ENCODE measurements around the gene CLDN3. TPM values are rescaled to one million over a fixed set of nuclear protein-coding genes. Genes with fewer than 3 reads are reported as not detected.

The CLDN3 gene
- total and polyA plus RNA-seq, 2 of the 4 experiments (the other 2 are of a cell fraction), result 0.12 to 0.18 TPM

GRCh38 chr7:73723813-73724212 is 46.3 kb downstream of the CLDN3 start:
- Histone ChIP-seq H2BK5ac (ENCODE audit: low read depth, low read length, poor library complexity, severe bottlenecking) (no peak overlapping the region), H2BK20ac (ENCODE audit: low read depth, low read length) (no peak overlapping the region), H3K18ac (ENCODE audit: low read depth, low read length) (no peak overlapping the region), H4K8ac (ENCODE audit: low read depth in 2 of 2, low read length in 2 of 2) (no peak overlapping the region), H3K56ac (ENCODE audit: extremely low read depth, insufficient read depth, low read length) (no peak overlapping the region), H2BK15ac (ENCODE audit: low read depth, low read length) (no peak overlapping the region), H3K4me1 (ENCODE audit: control insufficient read depth, insufficient read depth, low read length) (no peaks in the 10 kb centered on the region), H3K23ac (ENCODE audit: low read depth, low read length) (no peak overlapping the region), H3K14ac (replicated peaks; ENCODE audit: low read depth, low read length) (no peak overlapping the region), H3K4me2 (ENCODE audit: low read depth, low read length) (no peak overlapping the region), H3K4ac (ENCODE audit: low read depth, low read length) (no peak overlapping the region), H2BK120ac (ENCODE audit: low read depth, low read length) (no peak overlapping the region), H2AK9ac (replicated peaks; ENCODE audit: low read depth, low read length, poor library complexity) (no peak overlapping the region), H2AK5ac (ENCODE audit: low read depth, low read length) (no peak overlapping the region), H3K79me1 (ENCODE audit: low read depth in 1 of 2, low read length in 2 of 2) (0 out of 4 replicates have a peak, but pooled peaks cover 0 to under 1% of the 10 kb centered on the region in 2 experiments), H4K5ac (ENCODE audit: low read depth, low read length) (no peak overlapping the region), H4K20me1 (ENCODE audit: insufficient read depth, low read length) (no peaks in the 10 kb centered on the region), H3K9me1 (ENCODE audit: insufficient read depth, low read length) (no peaks in the 10 kb centered on the region), H2AFZ (replicated peaks; ENCODE audit: low read length, poor library complexity) (no peak overlapping the region), H4K91ac (ENCODE audit: insufficient read depth, low read depth, low read length) (no peak overlapping the region), H3K27ac (ENCODE audit: insufficient read depth, low read length) (no peak overlapping the region), H3K36me3 (ENCODE audit: control insufficient read depth, insufficient read depth, low read length) (no peaks in the 10 kb centered on the region), H3K9ac (ENCODE audit: low read depth, low read length) (no peak overlapping the region), H3K9me3 (ENCODE audit: control insufficient read depth, insufficient read depth, low read length) (no peaks in the 10 kb centered on the region), H3K4me3 (ENCODE audit: insufficient read depth, low read depth, low read length) (no peak overlapping the region), H3K27me3 (ENCODE audit: control insufficient read depth, insufficient read depth, low read length) (no peaks in the 10 kb centered on the region)
- BruUV-seq (replicated peaks), result no TSS peak
- ChIA-PET POLR2A (ENCODE audit: unreplicated experiment) (no interaction called here), CTCF (interaction anchor here (0.7 kb wide), 1 partner anchor 118 kb away, joined by 7 read pairs; no protein-coding TSS in a partner anchor)
- no CpG with 5 or more reads among the region's 3 CpGs for WGBS, 2 experiments (ENCODE audit: extremely low coverage in 2 of 2, insufficient read length in 1 of 2)
- DNase-seq, result no peak
- intact Hi-C loops (cut with micrococcal nuclease) (no loop called here), in situ Hi-C loops (cut with MboI; ENCODE audit: low sequenced_read_pairs) (no loop called here), dilution Hi-C loops (cut with HindIII; ENCODE audit: low sequenced_read_pairs, unreplicated experiment) (no loop called here)
- ATAC-seq (ENCODE audit: low read depth), result no peak
- TF ChIP-seq POLR2A (IDR thresholded peaks at IDR 0.05; ENCODE audit: low read depth, low read length) (no peak), RFX5 (IDR thresholded peaks at IDR 0.05; ENCODE audit: low read depth, low read length) (no peak), ELK1 (IDR thresholded peaks at IDR 0.05; ENCODE audit: borderline replicate concordance, low read depth, low read length) (no peak), CTCF (conservative IDR thresholded peaks at IDR 0.05; ENCODE audit: low read depth, low read length) (no peak), CEBPB (IDR thresholded peaks at IDR 0.05; ENCODE audit: low read depth, low read length) (no peak), MAFK (IDR thresholded peaks at IDR 0.05; ENCODE audit: low read depth, low read length) (no peak), SMC3 (IDR thresholded peaks at IDR 0.05; ENCODE audit: low read depth, low read length) (no peak), RAD21 (IDR thresholded peaks at IDR 0.05; ENCODE audit: low read length) (no peak), USF2 (IDR thresholded peaks at IDR 0.05; ENCODE audit: low read depth, low read length) (no peak), MAZ (IDR thresholded peaks at IDR 0.05; ENCODE audit: borderline replicate concordance, low read depth, low read length) (no peak), FOS (IDR thresholded peaks at IDR 0.05; ENCODE audit: low read depth, low read length) (no peak), RCOR1 (IDR thresholded peaks at IDR 0.05; ENCODE audit: insufficient replicate concordance, low read length) (no peak), CHD1 (IDR thresholded peaks at IDR 0.05; ENCODE audit: low read depth, low read length) (no peak), NFE2L2 (IDR thresholded peaks at IDR 0.05; ENCODE audit: low read depth, low read length) (no peak)
